ENCODE data around the gene CLDN3. TPM values are rescaled to one million over a fixed set of nuclear protein-coding genes. Genes with fewer than 3 reads are reported as not detected.
A peak's percentile ranks its signal among the peaks of the same experiment; 100 is the strongest.
"Not testable (repeated sequence)": the region's sequence is repeated elsewhere in the genome, so short reads cannot be mapped to it uniquely, and the experiment has no call there.

The CLDN3 gene
- total RNA-seq, 1 experiment from 2014 or later = 21.0 TPM

GRCh38 chr7:73789051-73789450 is 19.0 kb upstream of the CLDN3 start:
- DNase-seq = no peak
- Mint-ChIP-seq H3K4me1 (ENCODE audit: low read depth, unreplicated experiment) (peaks cover 33% of the 10 kb centered on the region), H3K4me3 (ENCODE audit: unreplicated experiment) (no peak overlapping the region), H3K27me3 (ENCODE audit: insufficient read depth, unreplicated experiment) (no peaks in the 10 kb centered on the region), H3K9me3 (ENCODE audit: unreplicated experiment) (no peaks in the 10 kb centered on the region), H3K27ac (ENCODE audit: unreplicated experiment) (no peak overlapping the region), H3K36me3 (ENCODE audit: insufficient read depth, unreplicated experiment) (peaks cover 5% of the 10 kb centered on the region)
- ChIA-PET CTCF (no interaction called here), POLR2A (no interaction called here)
- Histone ChIP-seq H3K4me3 (ENCODE audit: low read depth, low read length) (no peak overlapping the region), H3K36me3 (ENCODE audit: control insufficient read depth, insufficient read depth, low read length) (no peaks in the 10 kb centered on the region), H3K9me3 (no peaks in the 10 kb centered on the region), H3K4me1 (peaks cover 45% of the 10 kb centered on the region), H3K27me3 (replicated peaks; ENCODE audit: control insufficient read depth, insufficient read depth, low read length) (no peaks in the 10 kb centered on the region)
- intact Hi-C loops (cut with micrococcal nuclease; ENCODE audit: unreplicated experiment) = no loop called here
- no peak for TF ChIP-seq CTCF (IDR thresholded peaks at IDR 0.05; ENCODE audit: insufficient read depth in 1 of 2, low read depth in 1 of 2, low read length in 1 of 2, severe bottlenecking in 1 of 2, unreplicated experiment in 1 of 2)
- BruUV-seq (replicated peaks) = no TSS peak

GRCh38 chr7:73787786-73788048 is 17.6 kb upstream of the CLDN3 start:
- H3K27me3 Mint-ChIP-seq (ENCODE audit: insufficient read depth, unreplicated experiment); intact Hi-C loops (cut with micrococcal nuclease; ENCODE audit: unreplicated experiment); H3K4me3 ChIP-seq (ENCODE audit: low read depth, low read length); BruUV-seq (replicated peaks); H3K27me3 ChIP-seq (replicated peaks; ENCODE audit: control insufficient read depth, insufficient read depth, low read length); H3K9me3 Mint-ChIP-seq (ENCODE audit: unreplicated experiment); H3K9me3 ChIP-seq; H3K36me3 ChIP-seq (ENCODE audit: control insufficient read depth, insufficient read depth, low read length); H3K36me3 Mint-ChIP-seq (ENCODE audit: insufficient read depth, unreplicated experiment); DNase-seq; H3K27ac Mint-ChIP-seq (ENCODE audit: unreplicated experiment); CTCF ChIA-PET; H3K4me3 Mint-ChIP-seq (ENCODE audit: unreplicated experiment); POLR2A ChIA-PET: not testable (repeated sequence)
- peaks cover 34% of the 10 kb centered on the region for H3K4me1 ChIP-seq
- H3K4me1 Mint-ChIP-seq (ENCODE audit: low read depth, unreplicated experiment) = peaks cover 21% of the 10 kb centered on the region

GRCh38 chr7:73786588-73786987 is 16.5 kb upstream of the CLDN3 start:
- ChIA-PET POLR2A (no interaction called here), CTCF (no interaction called here)
- intact Hi-C loops (cut with micrococcal nuclease; ENCODE audit: unreplicated experiment) = no loop called here
- Mint-ChIP-seq H3K4me3 (ENCODE audit: unreplicated experiment) (no peak overlapping the region), H3K36me3 (ENCODE audit: insufficient read depth, unreplicated experiment) (peaks cover 5% of the 10 kb centered on the region), H3K4me1 (ENCODE audit: low read depth, unreplicated experiment) (peaks cover 10% of the 10 kb centered on the region), H3K27ac (ENCODE audit: unreplicated experiment) (no peak overlapping the region), H3K27me3 (ENCODE audit: insufficient read depth, unreplicated experiment) (no peaks in the 10 kb centered on the region), H3K9me3 (ENCODE audit: unreplicated experiment) (peaks cover 2% of the 10 kb centered on the region)
- H3K9me3 ChIP-seq = peaks cover 3% of the 10 kb centered on the region; the same call in 1 of the 2 replicates
- TF ChIP-seq CTCF (IDR thresholded peaks at IDR 0.05; ENCODE audit: insufficient read depth in 1 of 2, low read depth in 1 of 2, low read length in 1 of 2, severe bottlenecking in 1 of 2, unreplicated experiment in 1 of 2) = no peak
- no peaks in the 10 kb centered on the region for H3K36me3 ChIP-seq (ENCODE audit: control insufficient read depth, insufficient read depth, low read length)
- no peak for DNase-seq
- no peaks in the 10 kb centered on the region for H3K27me3 ChIP-seq (replicated peaks; ENCODE audit: control insufficient read depth, insufficient read depth, low read length)
- no TSS peak for BruUV-seq (replicated peaks)
- H3K4me3 ChIP-seq (ENCODE audit: low read depth, low read length) = no peak overlapping the region
- peaks cover 25% of the 10 kb centered on the region for H3K4me1 ChIP-seq

GRCh38 chr7:73779517-73779916 is 9.4 kb upstream of the CLDN3 start:
- Mint-ChIP-seq H3K4me1 (ENCODE audit: low read depth, unreplicated experiment) (peaks cover 8% of the 10 kb centered on the region), H3K9me3 (ENCODE audit: unreplicated experiment) (peaks cover 9% of the 10 kb centered on the region), H3K36me3 (ENCODE audit: insufficient read depth, unreplicated experiment) (no peaks in the 10 kb centered on the region), H3K27me3 (ENCODE audit: insufficient read depth, unreplicated experiment) (no peaks in the 10 kb centered on the region), H3K4me3 (ENCODE audit: unreplicated experiment) (no peak overlapping the region), H3K27ac (ENCODE audit: unreplicated experiment) (no peak overlapping the region)
- H3K4me1 ChIP-seq = peaks cover 7% of the 10 kb centered on the region; the same call in 1 of the 2 replicates
- intact Hi-C loops (cut with micrococcal nuclease; ENCODE audit: unreplicated experiment) = no loop called here
- peaks cover 9% of the 10 kb centered on the region; the same call in 1 of the 2 replicates for H3K9me3 ChIP-seq
- BruUV-seq (replicated peaks) = no TSS peak
- H3K27me3 ChIP-seq (replicated peaks; ENCODE audit: control insufficient read depth, insufficient read depth, low read length) = no peaks in the 10 kb centered on the region
- H3K4me3 ChIP-seq (ENCODE audit: low read depth, low read length) = no peak overlapping the region
- no peaks in the 10 kb centered on the region for H3K36me3 ChIP-seq (ENCODE audit: control insufficient read depth, insufficient read depth, low read length)
- TF ChIP-seq CTCF (IDR thresholded peaks at IDR 0.05; ENCODE audit: insufficient read depth in 1 of 2, low read depth in 1 of 2, low read length in 1 of 2, severe bottlenecking in 1 of 2, unreplicated experiment in 1 of 2) = no peak
- ChIA-PET POLR2A (interaction anchor here (0.7 kb wide), 1 partner anchor 37 kb away, joined by 5 read pairs; no protein-coding TSS in a partner anchor), CTCF (no interaction called here)
- peak in 1 of 2 experiments; percentile 9 for DNase-seq
